ENCODE measurements around the gene ZNF507.

DNA sequence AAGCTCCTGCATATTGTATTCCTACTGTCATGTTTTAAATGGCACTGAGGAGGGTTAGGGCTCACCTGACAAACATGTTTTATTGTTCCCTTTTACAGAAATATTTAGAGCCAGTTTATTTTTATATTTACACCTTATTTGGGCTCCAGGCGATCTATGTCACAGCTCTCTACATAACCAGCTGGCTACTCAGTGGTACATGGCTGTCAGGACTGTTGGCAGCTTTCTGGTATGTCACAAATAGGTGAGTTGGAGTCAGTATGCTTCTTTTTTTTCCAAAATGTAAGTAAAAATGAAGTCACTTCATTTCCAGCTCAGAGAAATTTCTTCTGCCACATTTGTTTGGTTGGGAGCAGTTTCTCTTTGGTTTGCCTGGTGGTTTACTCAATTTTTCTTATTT is 91.7 kb downstream of the ZNF507 start:
- TF ChIP-seq, protein P1, sequence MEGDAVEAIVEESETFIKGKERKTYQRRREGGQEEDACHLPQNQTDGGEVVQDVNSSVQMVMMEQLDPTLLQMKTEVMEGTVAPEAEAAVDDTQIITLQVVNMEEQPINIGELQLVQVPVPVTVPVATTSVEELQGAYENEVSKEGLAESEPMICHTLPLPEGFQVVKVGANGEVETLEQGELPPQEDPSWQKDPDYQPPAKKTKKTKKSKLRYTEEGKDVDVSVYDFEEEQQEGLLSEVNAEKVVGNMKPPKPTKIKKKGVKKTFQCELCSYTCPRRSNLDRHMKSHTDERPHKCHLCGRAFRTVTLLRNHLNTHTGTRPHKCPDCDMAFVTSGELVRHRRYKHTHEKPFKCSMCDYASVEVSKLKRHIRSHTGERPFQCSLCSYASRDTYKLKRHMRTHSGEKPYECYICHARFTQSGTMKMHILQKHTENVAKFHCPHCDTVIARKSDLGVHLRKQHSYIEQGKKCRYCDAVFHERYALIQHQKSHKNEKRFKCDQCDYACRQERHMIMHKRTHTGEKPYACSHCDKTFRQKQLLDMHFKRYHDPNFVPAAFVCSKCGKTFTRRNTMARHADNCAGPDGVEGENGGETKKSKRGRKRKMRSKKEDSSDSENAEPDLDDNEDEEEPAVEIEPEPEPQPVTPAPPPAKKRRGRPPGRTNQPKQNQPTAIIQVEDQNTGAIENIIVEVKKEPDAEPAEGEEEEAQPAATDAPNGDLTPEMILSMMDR (IDR thresholded peaks at IDR 0.05; ENCODE audit: control extremely low read depth in 1 of 3, insufficient read depth in 1 of 3, low read depth in 1 of 3, low read length in 3 of 3): no peak
- TF ChIP-seq CEBPB (IDR thresholded peaks at IDR 0.05; ENCODE audit: low read depth, low read length): no peak
- no peak for TF ChIP-seq EP300 (IDR thresholded peaks at IDR 0.05; ENCODE audit: borderline replicate concordance in 1 of 2, low read depth in 2 of 2, low read length in 2 of 2)
- TF ChIP-seq YY1 (IDR thresholded peaks at IDR 0.05; ENCODE audit: low read depth, low read length): no peak
- TF ChIP-seq GABPA (IDR thresholded peaks at IDR 0.05; ENCODE audit: borderline replicate concordance, insufficient read depth, low read length): no peak
- no peak for TF ChIP-seq JUND (IDR thresholded peaks at IDR 0.05; ENCODE audit: low read length)
- TF ChIP-seq POLR2A (IDR thresholded peaks at IDR 0.05; ENCODE audit: control extremely low read depth in 1 of 2, low read depth in 2 of 2, low read length in 2 of 2): no peak
- TF ChIP-seq MAFK (IDR thresholded peaks at IDR 0.05; ENCODE audit: low read depth, low read length): no peak
- no peak for TF ChIP-seq TAF1 (IDR thresholded peaks at IDR 0.05; ENCODE audit: low read depth, low read length)
